HepG2 (cell line): ENCODE data around the gene RGP1. TPM values are rescaled to one million over a fixed set of nuclear protein-coding genes. Genes with fewer than 3 reads are reported as not detected.

ENCODE experiments used
- ATAC-seq: fragments of 200-7000 bp; cut with Tn5 transposase; 3 replicates; pipeline ENCODE4 v1.9.1; 2020; ENCODE audit warnings: mild to moderate bottlenecking, moderate library complexity
- BruUV-seq: library from RNA; stranded (reverse); fragments of 400-500 nt; replicated peaks from 2 replicates; lab custom pipeline; 2021; lab: Mats Ljungman, UMichigan
- CTCF ChIA-PET: fragments of 300-600 bp; formaldehyde crosslinking; extraction: SDS; loops from one replicate; lab custom pipeline; 2021; ENCODE audit warnings: low total read pairs, inconsistent platforms, low intra/inter-chr PET ratio; lab: Yijun Ruan, JAX
- POLR2A ChIA-PET: fragments of 350-600 bp; sonication (Branson Sonifier 250); formaldehyde crosslinking; loops from one replicate; lab custom pipeline; 2020; ENCODE audit warnings: antibody characterized with exemption, inconsistent platforms; lab: Yijun Ruan, JAX
- DNase-seq: peaks from one replicate; pipeline ENCODE4 v3.0.0-alpha.2; 2015; ENCODE audit warnings: low spot score
- FAIRE-seq: peaks from 3 replicates; lab custom pipeline; 2011; peaks lifted over from hg19 to GRCh38; lab: Jason Lieb, UNC
- H2AFZ ChIP-seq: one replicate; pipeline ENCODE4 v1.6.1; 2011; ENCODE audit warnings: low read length, inconsistent platforms
- H3K27ac ChIP-seq: fragments of 300-600 bp; 3 replicates; pipeline ENCODE4 v1.8.0; 2011; ENCODE audit warnings: mixed run types, mild to moderate bottlenecking, mixed read lengths, low read length, inconsistent platforms; ENCODE audit not compliant: insufficient read depth; ENCODE audit errors: extremely low read length
- H3K27me3 ChIP-seq, 2 experiments: fragments of 200-600 bp in 1 of 2; 2 replicates in 1 of 2; 3 replicates in 1 of 2; pipeline versions ENCODE4 v1.6.0 to v1.8.0; 2011; ENCODE audit warnings: low read length in 2 of 2, mild to moderate bottlenecking in 2 of 2, moderate library complexity in 2 of 2, inconsistent platforms in 1 of 2; ENCODE audit not compliant: insufficient read depth in 2 of 2, control insufficient read depth in 1 of 2
- H3K36me3 ChIP-seq, 2 experiments: fragments of 200-600 bp in 1 of 2; replicated peaks in 1 of 2; 2 replicates in 1 of 2; 3 replicates in 1 of 2; pipeline versions ENCODE4 v1.5.1 to v1.8.0; 2011; ENCODE audit warnings: low read length in 2 of 2, inconsistent platforms in 1 of 2; ENCODE audit not compliant: insufficient read depth in 2 of 2, control insufficient read depth in 1 of 2
- H3K4me1 ChIP-seq: 2 replicates; pipeline ENCODE4 v1.5.1; 2012; ENCODE audit warnings: low read length, inconsistent platforms; ENCODE audit not compliant: insufficient read depth
- H3K4me2 ChIP-seq: 2 replicates; pipeline ENCODE4 v1.6.0; 2011; ENCODE audit warnings: low read depth, low read length, inconsistent platforms
- H3K4me3 ChIP-seq, 3 experiments: fragments of 200-600 bp in 1 of 3; sonication (generic), shearing (Covaris generic) in 1 of 3; replicated peaks in 1 of 3; 2 replicates each; pipeline ENCODE4 v1.5.1; 2011 to 2016; ENCODE audit warnings: low read length in 3 of 3, inconsistent platforms in 2 of 3, low read depth in 2 of 3, mild to moderate bottlenecking in 2 of 3, control low read depth in 1 of 3, mixed read lengths in 1 of 3; ENCODE audit not compliant: insufficient read depth in 1 of 3
- H3K79me2 ChIP-seq: one replicate; pipeline ENCODE4 v1.6.1; 2011; ENCODE audit warnings: low read length, inconsistent platforms; ENCODE audit not compliant: insufficient read depth
- H3K9ac ChIP-seq: 2 replicates; pipeline ENCODE4 v1.6.0; 2011; ENCODE audit warnings: mild to moderate bottlenecking, low read depth, low read length, inconsistent platforms; ENCODE audit not compliant: insufficient read depth
- H3K9me3 ChIP-seq: 2 replicates; pipeline ENCODE4 v1.5.1; 2012; ENCODE audit warnings: mild to moderate bottlenecking, low read length
- H4K20me1 ChIP-seq: 2 replicates; pipeline ENCODE4 v1.6.0; 2011; ENCODE audit warnings: inconsistent platforms, mild to moderate bottlenecking, low read length, moderate library complexity; ENCODE audit not compliant: insufficient read depth
- HINFP ChIP-seq: sonication (generic); formaldehyde crosslinking; IDR thresholded peaks from 2 replicates; pipeline ENCODE4 v1.4.0; 2020; ENCODE audit warnings: low read depth, mild to moderate bottlenecking, missing genetic modification reagents
- MIXL1 ChIP-seq: IDR thresholded peaks from 2 replicates; pipeline ENCODE4 v1.6.1; 2016
- POGK ChIP-seq: sonication (generic); formaldehyde crosslinking; conservative IDR thresholded peaks from 2 replicates; pipeline ENCODE4 v1.8.0; 2022; ENCODE audit warnings: mild to moderate bottlenecking, moderate library complexity, missing genetic modification reagents
- SAFB2 ChIP-seq: sonication (generic); formaldehyde crosslinking; IDR thresholded peaks from 2 replicates; pipeline ENCODE4 v1.5.1; 2020; ENCODE audit warnings: missing genetic modification reagents, low read depth, mild to moderate bottlenecking, borderline replicate concordance
- THAP8 ChIP-seq: sonication (generic); formaldehyde crosslinking; IDR thresholded peaks from 2 replicates; pipeline ENCODE4 v1.5.1; 2020; ENCODE audit warnings: missing genetic modification reagents, mild to moderate bottlenecking, borderline replicate concordance
- ZNF451 ChIP-seq: sonication (generic); formaldehyde crosslinking; IDR thresholded peaks from 2 replicates; pipeline ENCODE4 v1.5.0; 2020; ENCODE audit warnings: mild to moderate bottlenecking, missing genetic modification reagents
- ZNF724P ChIP-seq: sonication (generic); formaldehyde crosslinking; IDR thresholded peaks from 2 replicates; pipeline ENCODE4 v1.8.0; 2022; ENCODE audit warnings: missing genetic modification reagents, borderline replicate concordance
- WGBS: methylation state at CpG from one replicate; pipeline ENCODE4 v1.1.6; 2017; ENCODE audit warnings: low lambda C conversion rate; 5-methylcytosine and 5-hydroxymethylcytosine counted together
- in situ Hi-C: cut with HindIII; loops from 2 replicates; pipeline ENCODE4 v1.10.0; 2017; ENCODE audit warnings: low pct_unique_long_range_greater_than_20kb; ENCODE audit not compliant: extremely low pct_ligation_motif_present
- intact Hi-C: fragments of 100-400 bp; cut with micrococcal nuclease; formaldehyde crosslinking; loops from one replicate; pipeline ENCODE4 v1.10.0; 2022; ENCODE audit not compliant: unreplicated experiment
- polyA plus RNA-seq, 8 experiments: library from polyadenylated mRNA; depleted of rRNA in 3 of 8; stranded (reverse) in 7 of 8; unstranded in 1 of 8; fragments of >200 nt; fragmentation: Illumina TruSeq in 4 of 8; extraction: Trizol in 4 of 8; gene quantifications; 2 replicates each; pipeline versions ENCODE4 v1.2.1 to v1.2.3, GENCODE V29; 2011 to 2016; ENCODE audit warnings: low read depth in 4 of 8, missing spikeins in 1 of 8, mixed read lengths in 1 of 8; ENCODE audit not compliant: insufficient read depth in 1 of 8
- total RNA-seq, 5 experiments: library from RNA; depleted of rRNA; stranded (reverse); fragments of >200 nt; fragmentation: Illumina TruSeq; extraction: Trizol; gene quantifications; 2 replicates each; pipeline ENCODE4 v1.2.3, GENCODE V29; 2016; ENCODE audit warnings: low read depth in 1 of 5

Gene RGP1
- total and polyA plus RNA-seq, 2 of the 13 experiments (the other 11 are each of a cell fraction or from before 2014, with no cell fraction given), result 12.7 to 21.0 TPM

GRCh38 chr9:35754264-35754663 is 5.2 kb downstream of the RGP1 start, which contains the start of gene MSMP:
Gene MSMP (minus strand): TSS chr9:35754276. CDS start chr9:35754129, 147 bp downstream.
- BruUV-seq, result no TSS peak
- ChIA-PET POLR2A (no interaction called here), CTCF (no interaction called here)
- Histone ChIP-seq H2AFZ (no peak within 1 kb of the TSS), H3K9ac (no peak within 1 kb of the TSS), H3K9me3 (no peaks in the 10 kb centered on the region), H3K4me1 (peaks cover 33% of the 10 kb centered on the region), H3K4me3 (no peak within 1 kb of the TSS), H3K79me2 (peaks cover 17% of the 10 kb centered on the region), H3K27me3 (no peaks in the 10 kb centered on the region; a peak in 1 of 5 replicates), H3K27ac (no peak within 1 kb of the TSS), H4K20me1 (no peaks in the 10 kb centered on the region), H3K36me3 (peaks cover 8 to 30% of the 10 kb centered on the region in 2 experiments), H3K4me2 (no peak within 1 kb of the TSS)
- in situ Hi-C loops (no loop called here), intact Hi-C loops (no loop called here)
- DNase-seq, result no peak
- FAIRE-seq, result no peak
- no peak for ATAC-seq
- 86% methylated on average over 2 of the region's 3 CpGs for WGBS
- no peak for TF ChIP-seq POGK
- no peak for TF ChIP-seq THAP8 (CRISPR knock-in tag)
- TF ChIP-seq SAFB2, result no peak
- no peak for TF ChIP-seq ZNF451 (CRISPR knock-in tag)

DNA sequence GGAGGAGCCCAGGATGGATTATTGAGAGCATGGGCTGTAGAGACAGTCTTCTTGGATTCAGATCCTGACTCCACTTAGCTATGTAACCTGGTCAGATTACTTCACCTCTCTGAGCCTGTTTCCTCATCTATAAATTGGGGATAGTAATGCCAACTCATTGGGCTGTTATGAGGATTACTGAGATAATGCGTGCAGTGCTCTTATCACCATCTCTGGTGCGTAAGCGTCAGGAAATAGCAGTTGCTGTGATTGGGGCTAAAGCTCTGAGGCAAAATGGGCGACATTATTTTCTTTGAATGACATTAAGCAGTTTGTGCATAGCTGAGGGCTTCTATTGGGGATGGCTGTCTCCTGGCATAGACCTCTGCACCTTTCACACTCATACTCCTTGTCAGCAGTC is 6.0 kb downstream of the RGP1 start:
- in situ Hi-C loops, result no loop called here
- ChIA-PET CTCF (no interaction called here), POLR2A (no interaction called here)
- H3K4me1 ChIP-seq, result peaks cover 31% of the 10 kb centered on the region
- no peak overlapping the region for H3K27ac ChIP-seq
- peaks cover 24% of the 10 kb centered on the region for H3K79me2 ChIP-seq
- TF ChIP-seq MIXL1 (CRISPR knock-in tag) (no peak), HINFP (CRISPR knock-in tag) (no peak), ZNF724P (CRISPR knock-in tag) (no peak)
- BruUV-seq, result no TSS peak
- intact Hi-C loops, result no loop called here
- H3K9me3 ChIP-seq, result no peaks in the 10 kb centered on the region
- DNase-seq (no peak), ATAC-seq (no peak), FAIRE-seq (no peak)
- no peak overlapping the region for H3K4me2 ChIP-seq
- no peaks in the 10 kb centered on the region; a peak in 1 of 5 replicates for H3K27me3 ChIP-seq
- no peaks in the 10 kb centered on the region for H4K20me1 ChIP-seq
- peaks cover 8 to 30% of the 10 kb centered on the region in 2 experiments for H3K36me3 ChIP-seq
- no peak overlapping the region for H3K9ac ChIP-seq
- no peak overlapping the region for H3K4me3 ChIP-seq
- H2AFZ ChIP-seq, result no peak overlapping the region
- 100% methylated on average over 4 of the region's 4 CpGs for WGBS
